GM12878 (cell line): ENCODE results near the gene NOL12.

Experiments used
- ATF7 ChIP-seq: fragments of 450-650 bp; IDR thresholded peaks from 2 replicates; pipeline ENCODE4 v1.6.1; 2016; ENCODE audit warnings: low read depth, mild to moderate bottlenecking
- EP300 ChIP-seq, 2 experiments: fragments of 150-350 bp in 1 of 2; IDR thresholded peaks; 2 replicates each; pipeline ENCODE4 v1.6.1; 2011 to 2012; ENCODE audit warnings: low read depth in 2 of 2, low read length in 2 of 2, borderline replicate concordance in 1 of 2, improper control_type of control experiment in 1 of 2, inconsistent platforms in 1 of 2; ENCODE audit not compliant: control insufficient read depth in 1 of 2
- ETV6 ChIP-seq, 2 experiments: fragments of 450-650 bp in 1 of 2; IDR thresholded peaks in 1 of 2; conservative IDR thresholded peaks in 1 of 2; 2 replicates each; pipeline ENCODE4 v1.6.1; 2014; ENCODE audit warnings: antibody characterized with exemption in 1 of 2, borderline replicate concordance in 1 of 2, low read depth in 1 of 2, mild to moderate bottlenecking in 1 of 2, moderate library complexity in 1 of 2
- MEF2B ChIP-seq: fragments of 450-650 bp; IDR thresholded peaks from 2 replicates; pipeline ENCODE4 v1.6.1; 2018; ENCODE audit warnings: mild to moderate bottlenecking, moderate library complexity; ENCODE audit not compliant: partially characterized antibody, poor library complexity, severe bottlenecking
- NRF1 ChIP-seq: conservative IDR thresholded peaks from 2 replicates; pipeline ENCODE4 v1.6.1; 2011; ENCODE audit warnings: mild to moderate bottlenecking, low read depth, low read length, improper control_type of control experiment
- SMC3 ChIP-seq: IDR thresholded peaks from 2 replicates; pipeline ENCODE4 v1.6.1; 2011; ENCODE audit warnings: low read length, improper control_type of control experiment, borderline replicate concordance
- TF ChIP-seq, protein P1 (sequence below), 3 experiments: IDR thresholded peaks in 2 of 3; conservative IDR thresholded peaks in 1 of 3; 2 replicates each; pipeline ENCODE4 v1.5.1; 2011; ENCODE audit warnings: low read depth in 3 of 3, low read length in 3 of 3, mild to moderate bottlenecking in 3 of 3, control low read depth in 2 of 3, moderate library complexity in 2 of 3, inconsistent platforms in 1 of 3, mixed read lengths in 1 of 3; ENCODE audit not compliant: control insufficient read depth in 2 of 3, insufficient read depth in 1 of 3; ENCODE audit errors: extremely low read depth in 1 of 3
- TF ChIP-seq, protein P2 (sequence below): IDR thresholded peaks from 2 replicates; pipeline ENCODE4 v1.6.1; 2011; ENCODE audit warnings: low read depth, low read length, improper control_type of control experiment, borderline replicate concordance

DNA sequence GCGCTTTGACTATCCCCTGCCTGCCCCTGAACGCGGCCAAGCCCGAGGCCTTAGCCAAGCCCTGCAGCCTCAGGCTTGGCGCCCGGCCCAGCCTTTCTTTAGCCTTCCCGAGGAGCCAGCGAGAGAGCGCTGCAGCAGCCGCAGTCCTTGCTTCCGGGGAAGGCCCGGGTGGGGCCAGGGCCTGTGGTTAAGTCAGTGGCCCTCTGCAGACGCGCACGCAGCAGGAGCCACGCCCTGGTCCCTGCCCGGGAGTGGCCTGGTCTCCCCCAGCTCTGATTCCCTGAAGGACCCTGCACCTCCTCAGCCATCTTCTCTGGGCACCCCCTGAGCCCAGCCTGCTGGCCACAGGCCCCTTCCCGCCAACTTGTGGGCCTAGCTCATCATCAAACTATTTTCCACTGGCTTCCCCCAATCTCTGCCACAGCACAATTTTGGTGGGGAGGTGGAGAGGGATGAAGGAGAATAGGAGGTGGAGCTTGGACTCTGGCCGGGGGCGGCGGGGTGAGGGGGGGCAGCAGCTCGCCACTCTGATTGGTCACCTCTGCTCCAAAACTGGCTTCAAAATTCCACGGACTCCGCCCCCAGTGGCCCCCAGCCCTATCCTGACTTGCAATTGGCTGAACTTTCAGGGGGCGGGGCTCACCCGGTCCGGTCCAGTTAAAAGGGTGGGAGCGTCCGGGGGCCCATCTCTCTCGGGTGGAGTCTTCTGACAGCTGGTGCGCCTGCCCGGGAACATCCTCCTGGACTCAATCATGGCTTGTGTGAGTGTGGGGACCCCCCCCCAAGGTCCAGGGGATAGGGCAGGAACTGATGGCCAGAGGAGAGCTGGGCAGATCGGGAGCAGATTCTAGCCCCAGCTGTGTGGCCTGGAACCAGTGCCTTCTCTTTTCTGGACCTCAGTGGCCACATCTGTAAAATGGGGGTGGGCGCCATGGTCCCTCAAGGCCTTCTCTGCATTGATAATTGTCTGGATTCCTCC lies 10.9 kb upstream of the NOL12 start, which contains the start of gene LGALS1:
- TF ChIP-seq, protein P1, sequence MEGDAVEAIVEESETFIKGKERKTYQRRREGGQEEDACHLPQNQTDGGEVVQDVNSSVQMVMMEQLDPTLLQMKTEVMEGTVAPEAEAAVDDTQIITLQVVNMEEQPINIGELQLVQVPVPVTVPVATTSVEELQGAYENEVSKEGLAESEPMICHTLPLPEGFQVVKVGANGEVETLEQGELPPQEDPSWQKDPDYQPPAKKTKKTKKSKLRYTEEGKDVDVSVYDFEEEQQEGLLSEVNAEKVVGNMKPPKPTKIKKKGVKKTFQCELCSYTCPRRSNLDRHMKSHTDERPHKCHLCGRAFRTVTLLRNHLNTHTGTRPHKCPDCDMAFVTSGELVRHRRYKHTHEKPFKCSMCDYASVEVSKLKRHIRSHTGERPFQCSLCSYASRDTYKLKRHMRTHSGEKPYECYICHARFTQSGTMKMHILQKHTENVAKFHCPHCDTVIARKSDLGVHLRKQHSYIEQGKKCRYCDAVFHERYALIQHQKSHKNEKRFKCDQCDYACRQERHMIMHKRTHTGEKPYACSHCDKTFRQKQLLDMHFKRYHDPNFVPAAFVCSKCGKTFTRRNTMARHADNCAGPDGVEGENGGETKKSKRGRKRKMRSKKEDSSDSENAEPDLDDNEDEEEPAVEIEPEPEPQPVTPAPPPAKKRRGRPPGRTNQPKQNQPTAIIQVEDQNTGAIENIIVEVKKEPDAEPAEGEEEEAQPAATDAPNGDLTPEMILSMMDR (IDR thresholded peaks at IDR 0.05 in 2 of 3, conservative IDR thresholded peaks at IDR 0.05 in 1 of 3; ENCODE audit: control insufficient read depth in 2 of 3, extremely low read depth in 1 of 3, insufficient read depth in 1 of 3, low read depth in 3 of 3, low read length in 3 of 3): no peak
- TF ChIP-seq ATF7 (no peak), ETV6 (conservative IDR thresholded peaks at IDR 0.05 in 1 of 2, IDR thresholded peaks at IDR 0.05 in 1 of 2; ENCODE audit: borderline replicate concordance in 1 of 2, low read depth in 1 of 2) (no peak), EP300 (IDR thresholded peaks at IDR 0.05; ENCODE audit: borderline replicate concordance in 1 of 2, control insufficient read depth in 1 of 2, low read depth in 2 of 2, low read length in 2 of 2) (0 out of 4 replicates have a peak, but pooled peaks of 1 of the 2 experiments have one; percentile 17), MEF2B (no peak), NRF1 (peak; percentile 33; the same call in 1 of the 2 replicates), SMC3 (0 out of 2 replicates have a peak, but pooled peaks have one; percentile 2)
- TF ChIP-seq, protein P2, sequence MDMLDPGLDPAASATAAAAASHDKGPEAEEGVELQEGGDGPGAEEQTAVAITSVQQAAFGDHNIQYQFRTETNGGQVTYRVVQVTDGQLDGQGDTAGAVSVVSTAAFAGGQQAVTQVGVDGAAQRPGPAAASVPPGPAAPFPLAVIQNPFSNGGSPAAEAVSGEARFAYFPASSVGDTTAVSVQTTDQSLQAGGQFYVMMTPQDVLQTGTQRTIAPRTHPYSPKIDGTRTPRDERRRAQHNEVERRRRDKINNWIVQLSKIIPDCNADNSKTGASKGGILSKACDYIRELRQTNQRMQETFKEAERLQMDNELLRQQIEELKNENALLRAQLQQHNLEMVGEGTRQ: no peak
